Stimulated activated CD8-positive, alpha-beta memory T cell treated with anti-CD3 and anti-CD28 coated beads, Interleukin-2, amount 100 ng/mL, for 1 hour (primary cell): ENCODE measurements around the gene SLC6A9.

Experiments used
- DNase-seq, 2 donors: peaks; one replicate each; pipeline ENCODE4 v3.0.0-alpha.2; 2020; ENCODE audit warnings: low read depth in 2 of 2

Gene SLC6A9

DNA sequence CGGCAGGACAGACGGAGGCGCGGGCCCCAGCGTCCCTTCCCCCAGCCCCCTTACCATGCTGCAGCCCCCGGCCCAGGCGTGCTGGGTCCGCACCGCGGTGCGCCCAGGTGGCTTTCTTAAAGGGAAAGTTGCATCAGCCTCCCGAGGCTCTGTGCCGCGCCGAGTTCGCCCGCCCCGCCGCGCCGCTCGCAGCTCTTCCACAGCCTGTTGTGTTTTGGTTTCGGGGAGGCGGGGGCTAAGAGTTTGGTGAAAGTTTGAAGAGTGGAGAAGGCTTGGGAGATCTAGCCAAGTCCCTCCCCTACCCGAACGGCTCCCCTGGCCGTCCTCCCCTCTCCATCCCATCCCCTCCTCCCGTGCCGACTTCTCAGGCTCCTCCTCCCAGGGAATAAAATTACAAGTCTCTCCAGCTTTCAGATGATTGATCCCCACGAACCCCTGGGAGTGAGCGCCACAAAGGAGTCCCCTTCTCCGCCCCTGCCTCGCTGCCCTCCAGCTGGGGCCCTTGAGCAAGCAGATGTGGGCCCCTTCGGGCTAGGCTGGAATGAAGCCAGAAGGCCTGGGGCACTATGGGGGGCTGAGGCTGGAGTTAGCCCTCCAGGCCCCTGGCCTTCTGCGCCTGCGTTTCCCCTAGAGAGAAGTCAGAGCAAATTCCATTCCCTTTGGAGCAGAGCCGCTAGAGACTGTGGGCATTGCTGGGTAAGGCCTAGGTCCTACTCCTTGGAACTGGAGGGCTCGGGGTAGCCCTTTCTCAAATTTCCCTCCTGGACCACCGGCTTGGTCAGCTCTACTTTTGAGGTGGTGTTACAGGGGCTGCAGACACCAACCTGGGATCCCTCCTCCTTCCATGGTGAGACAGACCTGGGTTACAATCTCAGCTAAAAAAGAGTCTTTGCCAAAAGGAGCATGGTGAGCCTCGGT lies at the start of gene SLC6A9:
Gene SLC6A9, minus strand, starts transcription at position 211 of the 918 bp plus-strand sequence. CDS start 7,185 bp downstream, outside the sequence.
- DNase-seq, result no peak

DNA sequence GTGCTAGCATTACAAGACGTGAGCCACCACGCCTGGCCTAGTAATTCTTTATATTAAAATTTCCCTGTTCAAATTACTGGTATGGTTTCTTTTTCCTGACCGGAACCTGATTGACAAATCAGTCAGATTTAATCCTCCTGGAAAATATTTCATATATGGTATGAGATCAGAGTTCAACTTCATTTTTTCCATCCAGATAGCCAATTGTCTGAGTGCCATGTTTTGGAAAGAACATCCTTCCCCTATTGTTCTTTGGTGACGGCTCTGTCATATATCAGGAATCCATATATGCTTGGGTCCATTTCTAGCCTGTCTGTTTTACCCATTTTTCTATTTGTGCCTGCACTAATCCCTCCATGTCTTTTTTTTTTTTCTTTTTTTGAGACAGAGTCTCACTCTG lies 48.3 kb upstream of the SLC6A9 start:
- DNase-seq, result no peak

DNA sequence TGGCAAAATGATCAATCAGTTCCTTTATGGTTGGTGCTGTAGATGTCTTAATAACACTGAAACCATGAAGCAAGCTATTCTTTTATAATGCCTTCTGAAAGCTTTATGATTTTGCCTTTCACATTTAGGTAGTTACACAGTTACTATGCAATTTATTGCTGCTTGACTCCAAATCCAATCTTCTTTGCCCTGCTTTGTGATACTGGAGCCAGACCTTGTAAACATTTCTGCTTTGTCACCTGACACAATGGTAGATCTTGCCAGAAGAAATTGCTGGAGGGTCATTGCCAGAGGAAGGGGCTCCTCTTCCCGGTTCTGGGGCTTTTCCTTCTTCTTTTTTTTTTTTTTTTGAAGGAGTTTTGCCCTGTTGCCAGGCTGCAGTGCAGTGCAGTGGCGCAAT lies 46.8 kb upstream of the SLC6A9 start:
- no peak for DNase-seq

DNA sequence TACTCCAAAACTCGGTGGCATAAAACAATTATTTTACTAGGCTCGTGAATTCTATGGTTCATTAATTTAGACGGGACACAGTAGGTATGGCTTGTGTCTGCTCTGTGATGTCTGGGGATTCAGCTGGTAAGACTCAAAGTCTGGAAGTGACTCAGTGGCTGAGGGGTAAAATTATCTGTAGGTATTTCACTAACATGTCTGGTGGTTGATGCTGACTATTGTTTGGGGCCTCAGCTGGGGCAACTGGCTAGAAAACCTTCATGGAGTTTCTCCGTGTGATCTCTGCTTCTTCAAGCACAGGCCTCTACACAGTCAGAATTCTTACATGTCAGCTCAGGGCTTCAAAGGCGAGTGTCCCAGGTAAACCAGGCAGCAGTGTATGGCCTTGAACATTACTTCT lies 46.2 kb upstream of the SLC6A9 start:
- no peak for DNase-seq

DNA sequence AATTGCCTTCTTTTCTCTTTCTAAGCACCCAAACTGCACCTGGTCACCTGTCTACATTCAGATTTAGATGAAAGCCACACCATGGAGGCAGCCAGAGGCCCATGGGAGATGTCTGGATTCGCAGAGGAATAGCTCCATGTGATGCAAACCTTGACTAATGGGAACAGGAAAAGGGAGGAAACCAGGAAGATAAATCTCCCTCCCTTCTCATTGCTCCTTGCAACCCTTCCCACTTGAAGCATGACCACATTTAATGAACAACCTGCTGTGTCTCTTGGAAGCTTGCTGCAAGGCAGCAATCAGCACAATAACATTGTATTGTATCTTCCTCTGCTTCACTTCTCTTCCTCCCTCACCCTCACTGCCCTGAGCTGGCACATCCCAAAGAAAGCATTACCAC lies 44.8 kb upstream of the SLC6A9 start:
- DNase-seq, result no peak

DNA sequence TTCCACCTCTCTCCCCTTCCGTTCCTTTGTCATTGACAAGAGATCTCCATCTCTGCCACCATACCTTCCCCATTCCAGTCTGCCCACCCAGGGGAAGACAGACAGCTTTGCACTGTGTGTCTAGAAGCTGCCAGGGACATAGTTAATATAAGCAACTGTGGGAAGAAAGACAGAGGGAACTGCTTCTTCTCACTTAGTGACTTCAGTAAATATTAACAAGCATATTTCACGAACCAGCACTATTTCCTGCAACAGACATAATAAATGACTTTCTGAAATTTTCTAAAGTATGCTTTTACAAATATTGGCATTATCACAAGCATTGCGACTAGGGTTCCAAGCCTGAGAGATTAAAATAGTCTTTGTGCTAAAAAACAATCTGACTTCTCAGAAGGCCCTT lies 43.2 kb upstream of the SLC6A9 start:
- no peak for DNase-seq

DNA sequence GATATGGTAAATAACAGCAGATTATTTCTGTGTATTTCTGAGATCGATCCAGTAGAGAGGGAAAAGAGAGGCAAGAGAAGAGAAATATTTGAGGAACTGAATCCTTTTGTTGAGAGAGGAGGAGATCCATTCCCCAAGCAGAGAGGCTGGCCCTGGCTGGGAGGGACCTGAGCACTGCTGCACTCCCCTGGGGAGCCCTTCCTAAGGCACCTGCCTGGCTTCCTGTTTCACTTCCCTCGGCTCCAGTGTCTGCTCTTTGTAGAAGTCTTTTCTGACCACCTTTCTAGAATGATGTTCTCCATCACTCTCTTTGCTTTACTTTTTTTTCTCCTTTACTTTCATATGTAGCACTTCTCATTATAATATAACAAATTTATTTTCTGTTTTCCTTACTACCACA lies 42.3 kb upstream of the SLC6A9 start:
- no peak for DNase-seq

DNA sequence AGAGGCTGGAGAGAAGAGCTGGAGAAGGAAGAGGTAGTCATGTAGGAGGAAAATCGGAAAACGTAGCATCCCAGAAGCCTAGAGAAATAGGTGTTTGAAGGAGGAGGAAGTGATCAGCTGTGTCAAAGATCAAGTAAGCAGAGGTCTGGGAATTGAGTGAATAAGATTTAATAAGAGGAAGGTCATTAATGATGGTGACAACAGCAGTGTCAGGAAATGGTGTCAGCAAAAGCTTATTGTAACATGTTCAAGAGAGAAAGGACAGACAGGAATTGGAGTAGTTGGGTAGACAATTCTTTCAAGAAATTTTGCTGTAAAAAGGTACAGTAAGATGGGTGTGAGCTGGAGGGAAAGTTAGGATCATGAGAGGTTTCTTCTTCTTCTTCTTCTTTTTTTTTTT lies 41.6 kb upstream of the SLC6A9 start:
- DNase-seq, result no peak

DNA sequence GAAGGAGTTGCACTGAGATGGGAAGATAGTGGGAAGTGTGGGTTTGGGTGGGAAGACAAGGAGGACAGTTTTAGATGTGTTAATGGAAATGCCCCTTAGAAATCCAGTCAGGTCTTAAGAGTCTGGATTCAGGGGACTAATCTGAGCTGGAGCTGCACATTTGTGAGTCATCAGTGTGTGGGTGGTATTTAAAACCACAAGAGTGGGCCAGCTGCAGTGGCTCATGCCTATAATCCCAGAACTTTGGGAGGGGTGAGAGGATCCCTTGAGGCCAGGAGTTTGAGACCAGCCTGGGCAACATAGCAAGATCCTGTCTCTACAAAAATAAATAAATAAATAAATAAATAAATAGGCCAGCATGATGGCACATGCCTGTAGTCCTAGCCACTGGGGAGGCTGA lies 40.9 kb upstream of the SLC6A9 start:
- DNase-seq, result no peak

DNA sequence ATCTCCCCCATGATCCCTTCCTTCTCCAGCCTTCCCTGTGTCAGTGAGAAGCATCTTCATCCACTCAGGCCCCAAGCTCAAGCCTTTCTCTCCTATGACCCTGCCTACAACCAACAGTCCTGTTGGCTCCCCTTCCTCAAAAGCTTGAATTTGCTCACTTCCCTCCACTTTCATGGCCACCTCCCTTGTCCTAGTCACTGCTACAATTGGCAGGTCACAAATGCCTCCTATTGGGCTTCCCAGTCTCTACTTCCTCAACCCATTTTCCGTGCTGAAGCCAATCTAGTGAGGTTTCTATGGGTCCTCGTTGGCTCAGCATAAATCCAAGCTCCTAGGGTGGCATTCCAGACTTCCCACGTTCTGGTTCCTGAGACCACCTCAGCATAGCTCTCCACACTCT lies 40.2 kb upstream of the SLC6A9 start:
- no peak for DNase-seq

DNA sequence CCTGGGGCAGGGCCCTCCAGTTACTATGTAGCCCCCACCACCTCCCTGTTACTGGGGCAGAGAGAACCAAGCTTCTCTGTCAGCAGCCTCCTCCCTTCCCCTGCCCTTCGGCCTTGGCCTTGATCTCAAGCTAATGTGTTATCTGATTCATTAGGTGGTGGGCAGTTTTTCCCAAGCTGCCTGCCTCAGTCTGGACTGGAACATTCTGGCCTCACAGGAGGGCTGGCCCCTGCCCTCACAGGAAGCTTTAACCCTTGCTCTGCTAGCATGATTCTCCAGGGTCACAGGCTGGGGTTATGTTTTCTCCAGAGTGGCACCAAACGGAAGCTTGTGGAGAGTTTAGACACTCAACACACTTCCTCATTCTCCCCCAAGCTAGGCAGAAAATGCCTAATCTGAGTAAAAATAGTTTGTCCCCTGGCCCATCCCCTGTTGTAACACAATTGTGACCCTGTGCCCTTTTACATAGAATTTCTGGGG lies 37.2 kb upstream of the SLC6A9 start:
- DNase-seq, result no peak

DNA sequence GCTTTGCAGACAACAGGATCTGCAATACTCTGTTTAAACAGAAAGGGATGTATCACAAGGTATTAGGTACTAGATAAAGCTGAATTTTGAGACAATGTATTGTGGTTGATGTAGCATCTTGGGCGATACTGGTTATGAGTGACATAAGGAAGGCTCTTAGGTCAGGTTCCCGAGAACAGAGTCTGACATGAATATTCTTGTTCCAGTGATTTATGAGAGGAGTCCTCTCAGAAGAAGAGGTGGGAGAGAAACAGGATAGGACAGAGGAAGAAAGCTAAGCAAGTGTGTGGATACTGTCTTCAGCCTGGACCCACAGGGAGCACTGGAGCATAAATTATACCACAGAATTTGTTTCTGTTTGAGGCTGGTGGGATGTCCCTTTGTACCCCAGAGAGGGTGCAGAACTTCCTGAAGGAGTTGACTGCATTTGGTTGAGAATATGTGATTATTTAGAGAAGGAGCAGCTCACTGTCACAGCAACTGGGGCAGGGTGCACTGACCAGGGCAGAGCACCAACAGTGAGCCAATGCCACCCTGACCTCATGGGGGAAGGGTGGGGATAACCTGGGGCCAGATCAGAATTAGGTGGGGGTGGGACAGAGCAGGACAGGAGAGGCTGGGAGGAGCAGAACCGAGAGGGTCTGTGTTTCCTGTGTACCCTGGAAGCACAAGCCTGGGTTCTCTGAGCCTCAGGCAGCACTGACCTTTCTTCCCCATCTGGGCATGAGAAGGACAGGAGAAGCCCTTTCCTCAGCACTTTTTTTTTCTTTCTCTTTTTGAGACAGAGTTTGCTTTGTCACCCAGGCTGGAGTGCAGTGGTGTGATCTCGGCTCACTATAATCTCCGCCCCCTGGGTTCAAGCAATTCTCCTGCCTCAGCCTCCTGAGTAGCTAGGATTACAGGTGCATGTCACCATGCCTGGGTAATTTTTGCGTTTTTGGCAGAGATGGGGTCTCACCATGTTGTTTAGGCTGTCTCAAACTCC lies 36.3 kb upstream of the SLC6A9 start:
- DNase-seq, result no peak

DNA sequence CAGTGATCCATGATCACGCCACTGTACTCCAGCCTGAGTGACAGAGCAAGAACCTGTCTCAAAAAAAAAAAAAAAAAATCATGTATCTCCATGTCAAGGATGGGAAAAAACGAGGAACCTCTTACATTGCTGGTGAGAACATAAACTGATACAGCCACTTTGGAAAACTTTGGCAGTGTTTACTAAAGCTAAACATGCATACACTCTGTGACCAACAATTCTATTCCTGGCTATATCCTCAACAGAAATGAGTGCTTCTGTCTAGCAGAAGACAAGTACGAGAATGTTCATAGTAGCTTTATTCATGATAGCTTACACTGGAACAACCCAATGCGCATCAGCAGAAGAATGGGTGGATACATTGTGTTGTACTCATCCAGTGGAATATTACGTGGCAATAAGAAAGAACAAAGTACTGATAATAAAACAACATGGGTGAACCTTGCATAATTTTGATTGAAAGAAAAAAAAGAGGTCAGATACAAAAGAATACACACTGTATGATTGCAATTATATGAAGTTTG lies 31.5 kb upstream of the SLC6A9 start:
- no peak for DNase-seq

DNA sequence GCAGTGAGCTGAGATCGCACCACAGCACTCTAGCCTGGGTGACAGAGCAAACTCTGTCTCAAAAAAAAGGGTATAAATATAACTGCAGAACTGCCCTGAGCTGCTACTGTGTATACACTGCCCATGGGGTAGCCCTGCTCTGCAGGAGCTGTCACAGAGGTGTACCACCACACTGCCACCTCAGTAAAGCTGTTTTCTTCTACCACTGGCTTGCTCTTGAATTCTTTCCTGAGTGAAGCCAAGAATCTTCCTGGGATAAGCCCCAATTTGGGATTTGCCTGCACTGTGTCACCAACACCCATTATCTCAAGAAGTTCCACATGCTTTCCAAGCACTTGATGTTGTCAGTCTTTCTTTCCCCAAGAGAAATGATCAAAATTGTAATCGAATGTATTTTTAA lies 30.6 kb upstream of the SLC6A9 start:
- DNase-seq, result no peak

DNA sequence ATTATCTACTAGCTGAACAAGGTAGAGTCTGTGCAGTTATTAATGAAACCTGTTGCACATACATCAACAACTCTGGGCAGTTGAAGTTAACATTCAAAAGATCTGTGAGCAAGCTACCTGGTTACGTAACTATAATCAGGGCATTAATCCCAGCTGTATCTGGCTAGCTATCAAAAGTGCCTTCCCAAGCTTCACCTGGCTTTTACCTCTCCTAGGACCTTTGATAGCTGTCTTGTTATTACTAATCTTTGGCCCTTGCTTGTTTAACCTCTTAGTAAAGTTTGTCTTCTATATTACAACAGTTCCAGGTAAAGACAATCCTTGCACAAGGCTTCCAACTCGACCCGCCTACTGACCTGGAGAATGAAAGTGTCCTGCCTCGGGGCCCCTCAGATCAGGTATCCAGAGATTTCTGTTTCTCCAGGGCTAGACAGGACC lies 29.6 kb upstream of the SLC6A9 start:
- no peak for DNase-seq

DNA sequence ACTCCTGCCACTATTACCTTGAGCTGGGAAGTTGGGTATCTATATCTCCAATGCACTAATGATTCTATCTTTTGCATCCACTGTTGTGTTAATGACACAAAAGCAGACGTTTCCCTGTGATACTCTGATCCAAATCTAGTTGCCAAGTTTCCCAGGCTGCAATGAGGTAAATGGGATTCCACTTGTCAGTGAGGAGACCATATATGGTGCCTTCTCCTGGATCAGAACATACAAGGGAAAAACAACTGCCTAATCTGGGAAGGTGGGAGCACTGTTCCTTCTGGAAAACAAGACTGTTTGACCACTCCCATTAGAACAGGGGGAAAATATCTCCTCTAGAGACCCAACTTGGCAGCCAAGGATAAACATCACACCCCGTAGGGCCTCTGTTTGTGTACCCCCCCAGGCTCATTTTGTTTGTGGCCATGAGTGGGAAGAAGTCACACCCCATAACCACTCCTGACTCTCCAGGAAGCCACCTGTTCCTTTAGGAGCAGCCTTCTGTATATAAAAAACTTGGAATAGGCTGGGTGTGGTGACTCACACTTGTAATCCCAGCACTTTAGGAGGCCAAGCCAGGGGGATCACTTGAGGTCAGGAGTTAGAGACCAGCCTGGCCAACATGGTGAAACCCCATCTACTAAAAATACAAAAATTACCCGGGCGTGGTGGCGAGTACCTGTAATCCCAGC lies 28.5 kb upstream of the SLC6A9 start:
- no peak for DNase-seq

DNA sequence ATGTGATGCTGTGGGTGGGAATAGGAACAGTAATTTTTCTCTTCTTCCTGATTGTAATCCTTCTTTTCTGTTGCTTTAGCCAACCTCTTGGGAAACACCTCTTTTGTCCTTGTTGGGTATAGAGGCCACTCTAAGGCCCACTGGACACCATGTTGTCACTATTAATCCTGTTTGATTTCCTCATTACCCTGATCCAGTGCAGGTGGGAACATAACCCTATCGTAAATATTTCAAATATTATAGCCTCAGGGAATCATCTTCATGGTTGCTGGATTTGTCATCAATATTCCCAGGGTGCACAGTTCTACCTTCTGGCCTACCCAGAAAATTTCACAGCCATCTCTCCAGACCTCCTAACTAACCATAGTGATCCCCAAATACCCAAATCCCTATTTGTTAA lies 27.9 kb upstream of the SLC6A9 start:
- no peak for DNase-seq

DNA sequence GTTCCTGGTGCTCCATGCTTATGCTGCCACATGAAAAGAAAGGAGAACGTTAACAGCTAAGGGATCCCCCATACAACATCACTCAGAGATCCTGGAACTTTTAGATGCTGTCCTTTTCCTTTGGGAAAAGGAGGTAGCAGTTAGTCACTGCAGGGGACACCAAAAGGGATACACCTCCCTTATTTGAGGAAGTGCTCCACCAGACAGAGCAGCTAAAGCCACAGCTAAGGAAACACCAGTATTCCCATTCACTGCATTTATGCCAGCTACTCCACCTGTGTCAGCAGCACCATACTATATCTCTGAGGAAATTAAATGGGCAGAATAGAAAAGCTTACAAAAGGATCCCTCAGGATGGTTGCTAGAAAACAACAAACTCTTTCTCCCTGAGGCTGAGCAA lies 26.0 kb upstream of the SLC6A9 start:
- DNase-seq, result no peak

DNA sequence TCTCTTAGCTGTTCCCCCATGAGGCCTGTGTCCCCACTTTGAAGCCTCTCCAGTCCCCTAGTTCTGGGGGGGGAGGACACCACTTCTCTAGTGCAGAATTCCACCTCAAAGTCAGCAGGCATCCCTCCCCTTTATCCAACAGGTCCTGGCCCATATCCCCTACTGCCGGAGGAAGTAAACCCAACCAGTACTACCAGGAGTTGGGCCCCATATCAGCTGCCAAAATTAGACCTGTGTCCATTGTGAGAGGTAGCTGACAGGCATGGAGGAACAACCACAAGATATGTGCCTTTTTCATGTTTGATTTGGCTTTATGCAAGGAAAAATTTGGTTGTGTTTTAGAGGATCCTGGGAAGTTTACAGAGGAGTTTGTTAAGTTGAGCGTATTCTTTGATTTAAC lies 22.1 kb upstream of the SLC6A9 start:
- no peak for DNase-seq

DNA sequence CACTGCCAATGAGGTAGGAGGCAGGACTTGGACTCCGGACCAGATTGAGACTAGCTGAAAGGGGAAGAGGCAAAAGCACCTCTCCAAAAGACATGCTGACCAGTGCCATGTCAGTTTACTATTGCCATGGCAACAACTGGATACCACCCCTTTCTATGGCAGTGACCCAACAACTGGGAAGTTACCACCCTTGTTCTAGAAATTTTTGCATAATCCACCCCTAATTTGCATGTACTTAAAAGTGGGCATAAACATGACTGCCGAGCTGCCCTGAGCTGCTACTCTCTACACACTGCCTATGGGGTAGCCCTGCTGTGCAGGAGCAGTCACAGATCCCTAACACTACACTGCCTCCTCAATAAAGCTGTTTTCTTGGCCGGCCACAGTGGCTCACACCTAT lies 19.0 kb upstream of the SLC6A9 start:
- DNase-seq, result no peak

DNA sequence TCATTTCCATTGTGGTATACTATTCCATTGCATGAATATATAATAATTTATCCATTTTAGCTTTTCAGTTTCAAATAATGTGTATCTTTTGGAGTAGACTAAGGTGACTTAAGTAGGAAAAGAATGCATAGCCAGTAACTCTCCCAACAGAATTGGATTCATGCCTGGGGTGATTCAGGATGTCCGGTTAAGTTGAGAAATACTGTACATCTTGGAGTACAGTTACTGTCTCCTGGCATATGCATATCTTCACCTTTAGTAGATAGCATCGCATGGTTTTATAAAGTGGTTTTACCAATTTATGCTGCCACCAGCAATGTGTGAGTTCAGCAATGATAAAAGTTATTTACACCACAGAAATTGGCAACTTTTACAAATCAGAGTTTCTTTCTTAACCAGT lies 18.6 kb upstream of the SLC6A9 start:
- no peak for DNase-seq
